Stimulated activated CD4-positive, alpha-beta T cell treated with anti-CD3 and anti-CD28 coated beads, Interleukin-4, amount 100 ng/mL, for 4 hours (primary cell): ENCODE results near the gene BCAN.
"Not testable (repeated sequence)": the region's sequence is repeated elsewhere in the genome, so short reads cannot be mapped to it uniquely, and the experiment has no call there.

Experiments used
- DNase-seq, 2 experiments: peaks; one replicate each; pipeline ENCODE4 v3.0.0-alpha.2; 2020

The BCAN gene

DNA sequence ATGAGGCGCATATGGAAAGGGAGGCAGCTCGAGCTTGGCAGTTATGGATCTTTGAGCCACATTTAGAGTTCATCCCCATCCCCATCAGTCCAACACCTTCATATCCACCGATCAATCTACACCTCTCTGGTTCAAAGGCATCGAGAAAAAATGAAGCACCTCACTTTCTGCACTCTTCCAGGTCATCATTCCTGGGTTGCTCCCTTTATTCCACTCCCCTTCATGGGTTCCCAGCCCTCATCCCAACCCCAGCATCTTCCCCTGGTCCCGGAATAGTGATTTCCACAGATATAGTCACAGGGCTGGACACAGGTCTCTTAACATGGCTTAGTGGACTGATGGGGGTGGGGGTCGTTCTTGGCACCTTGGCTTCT is 22.3 kb upstream of the BCAN start:
- DNase-seq = no peak

DNA sequence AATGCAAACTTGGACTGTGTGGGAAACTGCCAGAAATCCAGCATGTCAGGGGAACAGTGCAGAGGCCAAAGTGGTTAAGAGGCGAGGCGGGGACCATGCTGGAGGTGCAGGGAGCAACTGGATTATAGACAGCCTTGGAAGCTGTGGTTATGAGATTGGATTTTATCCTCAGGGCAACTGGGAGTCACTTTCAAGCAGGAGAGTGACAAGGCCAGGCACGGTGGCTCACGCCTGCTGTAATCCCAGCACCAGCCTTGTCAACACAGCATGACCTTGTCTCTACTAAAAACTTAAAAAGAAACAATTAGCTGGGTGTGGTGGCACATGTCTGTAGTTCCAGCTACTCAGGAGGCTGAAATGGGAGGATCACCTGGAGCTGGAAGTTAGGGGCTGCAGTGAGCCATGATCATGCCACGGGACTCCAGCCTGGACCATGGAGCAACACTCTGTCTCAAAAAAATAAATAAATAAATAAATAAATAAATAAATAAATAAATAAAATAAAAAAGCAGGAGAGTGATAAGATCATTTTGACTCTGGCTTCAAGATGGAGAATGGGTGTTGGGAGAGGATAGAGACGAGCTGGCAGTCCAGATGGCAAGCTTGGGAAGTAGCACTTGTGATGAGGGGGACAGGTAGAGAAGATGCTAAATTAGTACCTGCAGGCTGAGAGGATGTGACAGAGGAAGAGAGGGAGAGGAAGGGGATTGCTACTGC is 19.2 kb upstream of the BCAN start:
- DNase-seq = no peak

DNA sequence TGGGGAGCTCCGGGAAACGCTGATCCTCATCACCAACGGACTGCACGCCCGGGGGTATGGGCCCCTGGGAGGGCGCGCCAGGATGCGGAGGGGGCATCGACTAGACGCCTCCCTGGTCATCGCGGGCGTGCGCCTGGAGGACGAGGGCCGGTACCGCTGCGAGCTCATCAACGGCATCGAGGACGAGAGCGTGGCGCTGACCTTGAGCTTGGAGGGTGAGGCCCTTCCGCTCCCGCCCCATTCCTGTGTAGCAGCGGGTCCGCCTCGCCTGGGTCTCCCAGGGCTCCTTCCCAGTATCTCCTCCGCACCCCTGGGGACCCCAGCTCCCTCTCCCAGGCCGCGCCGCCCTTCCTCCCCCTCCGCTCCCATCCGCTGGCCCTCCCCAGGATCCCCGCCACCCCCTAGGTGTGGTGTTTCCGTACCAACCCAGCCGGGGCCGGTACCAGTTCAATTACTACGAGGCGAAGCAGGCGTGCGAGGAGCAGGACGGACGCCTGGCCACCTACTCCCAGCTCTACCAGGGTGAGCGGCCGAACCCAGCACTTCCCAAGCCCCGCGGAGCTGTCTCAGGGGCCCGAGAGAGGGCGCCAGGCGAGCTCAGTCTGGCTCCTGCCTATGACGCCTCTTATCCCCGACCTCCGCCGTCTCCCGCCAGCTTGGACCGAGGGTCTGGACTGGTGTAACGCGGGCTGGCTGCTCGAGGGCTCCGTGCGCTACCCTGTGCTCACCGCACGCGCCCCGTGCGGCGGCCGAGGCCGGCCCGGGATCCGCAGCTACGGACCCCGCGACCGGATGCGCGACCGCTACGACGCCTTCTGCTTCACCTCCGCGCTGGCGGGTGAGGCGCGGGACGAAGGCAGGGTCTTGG is 17.7 kb upstream of the BCAN start:
- DNase-seq = peak; percentile 15 to 47

DNA sequence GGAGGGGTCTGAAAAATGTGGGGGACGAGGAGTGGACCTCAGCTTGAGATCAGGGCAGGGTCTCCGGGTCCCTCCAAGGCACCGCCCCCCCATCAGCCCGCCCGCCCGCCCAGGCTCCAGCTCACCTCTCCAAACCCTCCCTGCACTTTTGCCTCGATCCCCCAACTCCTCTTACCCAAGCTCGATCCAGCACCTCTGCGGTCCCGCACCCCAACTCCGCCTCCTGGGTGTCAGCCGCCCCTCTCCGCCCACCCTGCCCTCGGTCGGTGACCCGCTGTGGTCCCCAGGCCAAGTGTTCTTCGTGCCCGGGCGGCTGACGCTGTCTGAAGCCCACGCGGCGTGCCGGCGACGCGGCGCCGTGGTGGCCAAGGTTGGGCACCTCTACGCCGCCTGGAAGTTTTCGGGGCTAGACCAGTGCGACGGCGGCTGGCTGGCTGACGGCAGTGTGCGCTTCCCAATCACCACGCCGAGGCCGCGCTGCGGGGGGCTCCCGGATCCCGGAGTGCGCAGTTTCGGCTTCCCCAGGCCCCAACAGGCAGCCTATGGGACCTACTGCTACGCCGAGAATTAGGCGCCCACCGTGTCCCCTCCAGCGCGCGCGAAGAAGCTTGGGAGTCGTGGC is 17.0 kb upstream of the BCAN start:
- no peak for DNase-seq

DNA sequence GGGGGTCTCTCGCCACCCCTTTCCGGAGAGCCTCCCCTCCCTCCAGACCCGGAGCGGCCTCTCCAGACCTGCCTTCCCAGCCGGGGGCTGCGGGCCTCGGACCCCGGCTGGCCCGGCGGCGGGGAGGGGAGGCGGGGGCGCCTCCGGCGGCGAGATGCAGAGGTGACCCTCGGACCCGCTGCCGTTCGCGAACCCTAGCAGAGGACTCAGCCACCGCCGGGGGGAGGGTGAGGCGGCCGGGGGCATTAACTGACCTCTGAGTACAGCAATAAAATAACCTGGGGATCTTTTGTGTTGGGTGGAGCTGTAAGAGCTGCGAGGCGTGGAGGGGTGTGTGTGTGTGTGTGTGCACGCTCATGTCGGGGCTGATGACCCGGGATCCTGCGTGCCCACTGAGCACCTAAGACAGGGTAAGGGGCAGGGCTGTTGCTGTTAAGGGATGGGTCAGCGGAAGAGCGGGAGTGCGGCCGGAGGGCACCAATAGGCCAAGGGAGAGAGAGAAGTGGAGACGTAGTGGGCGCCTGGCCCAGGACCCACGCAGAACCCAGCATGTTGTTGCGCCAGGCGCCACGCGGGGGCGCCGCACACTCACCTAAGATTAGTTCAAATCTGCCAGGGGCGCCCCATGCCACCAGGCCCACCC is 16.4 kb upstream of the BCAN start:
- peak; percentile 46 to 69 for DNase-seq

DNA sequence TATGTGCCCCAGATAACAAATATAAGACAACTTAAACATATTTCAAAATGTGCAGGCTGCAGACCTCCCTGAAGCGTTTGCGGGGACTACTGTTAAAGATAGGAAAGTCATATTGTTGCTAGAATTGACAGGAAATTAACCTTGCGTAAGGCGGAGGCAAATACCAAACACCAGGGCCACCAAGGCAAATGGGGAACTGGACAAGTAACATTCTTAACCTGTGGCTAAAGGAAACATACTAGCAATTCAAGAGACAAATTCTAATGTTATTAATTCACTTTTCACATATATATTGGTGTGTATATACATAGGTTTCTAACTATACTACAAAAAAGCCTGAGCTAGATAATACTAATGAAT is 15.9 kb upstream of the BCAN start:
- DNase-seq = no peak

DNA sequence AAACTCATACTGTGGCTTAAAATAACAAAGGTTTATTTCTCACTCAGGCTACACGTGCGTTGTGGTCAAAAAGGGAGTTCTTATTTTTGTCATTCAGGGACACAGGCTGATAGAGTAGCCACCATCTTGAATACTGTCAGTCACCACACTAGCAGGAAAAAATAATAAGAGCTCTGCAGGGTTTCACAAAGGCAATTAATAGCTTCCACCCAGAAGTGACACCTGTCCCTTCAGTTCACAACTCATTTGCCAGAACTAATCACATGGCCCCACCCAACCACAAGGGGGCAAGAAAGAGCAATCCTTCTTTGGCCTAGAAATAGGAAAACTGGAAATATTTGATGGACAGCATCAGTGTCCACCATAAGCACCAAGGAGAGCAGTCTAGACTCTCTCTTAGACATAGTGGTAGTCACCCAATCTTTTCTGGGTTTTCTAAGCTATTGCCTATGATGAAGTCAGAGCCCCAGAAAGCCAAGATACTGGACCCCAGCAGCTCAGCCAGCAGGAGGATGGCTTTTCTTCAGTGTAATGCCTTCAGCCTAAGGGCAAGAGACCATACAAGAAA is 14.5 kb upstream of the BCAN start:
- DNase-seq = peak in 1 of 2 experiments; percentile 16

DNA sequence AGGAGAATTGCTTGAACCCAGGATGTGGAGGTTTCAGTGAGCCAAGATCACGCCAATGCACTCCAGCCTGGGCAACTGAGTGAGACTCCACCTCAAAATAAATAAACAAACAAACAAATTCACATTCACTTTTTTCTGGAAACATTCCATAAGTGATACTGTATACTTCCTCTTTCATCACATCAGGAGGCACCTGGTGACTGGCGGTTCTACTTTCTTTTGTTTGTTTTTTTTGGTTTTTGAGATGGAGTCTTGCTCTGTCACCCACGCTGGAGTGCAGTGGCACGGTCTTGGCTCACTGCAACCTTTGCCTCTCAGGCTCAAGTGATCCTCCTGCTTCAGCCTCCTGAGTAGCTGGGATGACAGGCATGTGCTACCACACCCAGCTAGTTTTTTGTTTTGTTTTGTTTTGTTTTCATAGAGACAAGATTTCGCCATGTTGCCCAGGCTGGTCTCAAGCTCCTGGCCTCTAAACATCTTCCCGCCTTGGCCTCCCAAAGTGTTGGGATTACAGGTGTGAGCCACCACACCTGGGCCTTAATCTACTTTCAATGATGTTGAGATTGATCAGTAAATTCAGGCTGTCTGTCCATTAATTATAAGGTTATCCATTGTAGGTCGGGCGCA is 12.0 kb upstream of the BCAN start:
- no peak for DNase-seq

DNA sequence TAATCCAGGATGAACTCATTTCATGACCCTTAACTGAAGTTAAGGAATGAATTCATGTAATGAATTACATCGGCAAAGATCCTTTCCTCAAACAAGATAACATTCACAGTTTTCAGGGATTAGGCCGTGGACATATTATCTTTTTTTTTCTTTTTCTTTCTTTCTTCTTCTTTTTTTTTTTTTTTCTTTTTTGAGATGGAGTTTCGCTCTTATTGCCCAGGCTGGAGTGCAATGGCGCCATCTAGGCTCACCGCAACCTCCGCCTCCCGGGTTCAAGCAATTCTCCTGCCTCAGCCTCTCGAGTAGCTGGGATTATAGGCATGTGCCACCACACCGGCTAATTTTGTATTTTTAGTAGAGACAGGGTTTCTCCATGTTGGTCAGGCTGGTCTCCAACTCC is 10.8 kb upstream of the BCAN start:
- DNase-seq = not testable (repeated sequence)

DNA sequence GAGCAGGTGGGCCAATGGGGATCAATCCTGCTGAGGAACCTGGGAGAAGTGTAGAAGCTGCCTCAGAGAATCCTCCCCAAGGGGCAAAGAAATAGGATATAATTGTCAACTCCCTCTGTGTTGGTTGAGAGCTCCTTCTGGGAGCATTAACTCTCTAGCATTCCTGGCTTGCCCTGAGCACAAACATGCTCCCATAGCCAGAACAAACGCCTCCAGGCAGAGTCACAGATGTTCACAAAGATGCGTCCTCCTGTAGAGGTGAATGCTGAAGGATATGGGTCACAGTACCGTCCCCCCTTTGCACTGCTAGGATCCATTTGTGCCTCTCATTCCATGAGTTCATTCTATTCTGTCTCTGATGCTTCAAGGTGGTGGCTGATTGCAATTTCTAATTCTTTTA is 9.6 kb upstream of the BCAN start:
- DNase-seq = no peak

DNA sequence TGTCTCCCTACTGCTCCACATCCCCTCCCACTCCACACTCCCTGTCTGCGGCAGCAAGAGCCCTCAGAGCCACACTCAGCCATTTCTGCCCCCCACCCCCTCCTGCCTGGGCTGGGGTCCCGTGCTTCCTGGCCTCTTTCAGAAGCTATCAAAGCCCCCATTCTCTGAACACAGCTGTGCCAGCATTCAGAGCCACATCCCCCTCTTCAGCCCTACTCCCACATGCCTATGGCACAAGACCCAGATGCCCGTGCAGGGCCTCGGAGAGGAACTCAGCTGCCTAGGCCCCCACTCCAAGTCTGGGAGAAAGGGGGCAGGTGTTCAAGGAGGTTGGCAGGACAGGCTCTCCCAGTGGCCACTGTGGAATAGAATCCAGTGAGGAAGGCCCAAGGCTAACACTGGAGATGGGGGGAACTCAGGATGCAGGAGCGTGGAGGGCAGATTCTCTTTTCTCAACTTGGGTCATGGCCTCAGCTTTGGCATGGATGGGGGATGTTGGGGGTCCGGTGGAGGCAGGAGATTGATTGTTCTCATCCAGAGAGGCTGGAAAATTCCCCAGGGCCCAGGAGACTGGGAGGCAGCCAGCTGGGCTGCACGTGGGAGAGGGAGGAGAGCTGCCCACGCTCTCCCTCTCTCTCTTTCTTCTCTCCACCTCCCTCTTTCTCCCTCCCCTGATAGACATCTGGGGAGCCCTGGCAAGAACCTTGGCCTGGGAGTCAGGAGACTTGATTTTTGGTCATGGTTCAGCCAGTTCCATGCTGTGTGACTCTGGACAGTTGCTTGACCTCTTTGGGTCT is 3.5 kb upstream of the BCAN start:
- DNase-seq = no peak

DNA sequence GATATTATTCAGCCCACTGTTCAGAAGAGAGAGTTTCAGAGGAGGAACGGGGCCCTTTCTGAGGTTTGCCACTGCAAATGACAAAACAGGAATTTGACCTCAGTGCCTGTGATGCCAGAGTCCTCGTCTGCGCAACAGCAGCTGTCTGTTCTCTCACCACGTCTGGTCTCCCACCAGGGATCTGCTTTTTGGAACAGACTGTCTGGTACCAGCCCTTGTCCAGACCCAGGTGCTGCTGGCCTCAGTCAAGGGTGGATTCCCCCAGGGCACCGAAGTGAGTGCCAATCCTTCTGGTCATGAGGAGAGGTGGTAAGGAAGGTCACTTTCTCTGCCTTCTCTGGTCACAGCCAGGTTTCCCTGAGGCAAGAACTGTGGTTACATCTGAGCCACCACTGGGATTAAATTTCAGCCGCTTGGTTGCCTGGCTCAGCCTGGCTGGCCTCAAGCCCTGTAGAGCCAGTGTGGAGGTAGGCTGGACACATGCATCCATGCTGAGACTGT is 2.3 kb upstream of the BCAN start:
- DNase-seq = no peak

DNA sequence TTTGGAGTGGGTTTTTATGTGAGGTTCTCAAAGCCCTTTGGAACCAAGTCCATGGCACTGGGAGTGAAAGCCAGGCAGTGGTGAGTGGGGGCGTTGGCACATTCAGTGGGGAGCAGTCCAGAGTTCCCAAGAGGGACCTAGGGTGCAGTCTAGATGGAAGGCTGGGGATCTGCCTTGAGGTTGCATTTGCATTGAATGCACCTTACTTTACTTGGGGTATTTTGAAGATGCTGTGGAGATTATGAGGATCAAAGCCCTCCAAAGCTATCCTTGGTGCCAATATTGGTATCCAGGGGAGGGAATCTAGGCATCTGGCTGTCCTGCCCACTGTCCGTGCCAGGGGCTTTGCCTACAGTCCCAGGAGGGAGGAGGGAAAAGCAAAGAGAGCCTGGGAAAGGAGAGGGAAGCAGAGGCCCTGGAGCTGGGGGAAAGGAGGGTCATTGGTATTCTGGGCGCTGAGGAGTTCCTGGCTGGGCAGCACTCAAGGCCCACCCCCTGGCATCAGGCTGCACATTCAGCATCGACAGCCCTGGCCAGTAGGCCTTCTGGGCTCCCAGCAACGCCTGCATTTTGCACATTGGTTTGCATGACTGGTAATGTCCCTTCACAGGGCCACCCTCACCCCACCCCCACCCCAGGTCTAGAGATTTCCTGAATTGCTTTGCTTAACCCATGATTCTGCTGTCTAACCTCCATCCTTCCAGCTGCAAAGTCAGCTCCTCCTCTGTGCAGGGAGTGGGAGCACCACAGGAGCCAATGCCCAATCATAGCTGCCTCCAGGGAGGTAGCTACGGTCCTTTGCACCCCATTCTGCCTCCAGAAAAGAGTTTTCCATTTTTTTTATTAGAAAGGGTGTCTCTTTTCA is 843 bp upstream of the BCAN start:
- DNase-seq = no peak

DNA sequence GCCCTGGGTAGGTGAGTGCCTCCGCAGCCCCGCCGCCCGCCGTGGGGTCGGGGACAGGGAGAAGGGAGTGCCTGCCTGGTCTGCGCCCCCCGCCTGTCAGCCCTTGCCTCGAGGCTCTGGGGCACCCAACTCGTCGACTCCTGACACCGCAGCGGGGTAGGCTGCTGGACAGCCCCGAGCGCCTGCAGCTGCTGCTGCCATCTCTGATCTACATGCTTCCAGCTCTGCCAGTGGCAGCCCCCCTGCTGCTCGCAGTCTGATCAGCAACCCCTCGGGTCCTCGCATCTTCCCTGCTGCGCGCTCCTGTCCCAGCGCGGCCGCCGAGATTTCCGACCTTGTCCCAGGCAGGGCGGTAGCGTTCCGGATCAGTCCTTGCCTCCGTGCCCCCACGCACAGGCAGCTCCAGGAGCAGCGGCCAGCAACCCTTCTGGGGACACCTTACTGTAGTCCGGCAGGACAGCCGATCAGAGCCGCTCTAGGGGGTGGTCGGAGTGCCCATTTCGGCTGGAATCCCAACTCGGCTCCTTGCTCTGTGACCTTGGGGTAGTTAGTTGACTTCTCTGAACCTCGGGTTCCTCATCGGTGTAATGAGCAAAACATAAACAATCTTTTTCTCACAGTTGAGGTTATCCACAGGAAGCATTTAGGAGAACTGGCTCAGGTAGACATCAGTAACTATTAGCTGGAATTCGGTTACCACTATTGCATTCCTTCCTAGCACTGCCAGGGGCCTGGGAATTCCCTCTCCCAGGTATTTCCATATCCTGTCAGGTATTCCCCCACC is 540 bp downstream of the BCAN start:
- DNase-seq = no peak

DNA sequence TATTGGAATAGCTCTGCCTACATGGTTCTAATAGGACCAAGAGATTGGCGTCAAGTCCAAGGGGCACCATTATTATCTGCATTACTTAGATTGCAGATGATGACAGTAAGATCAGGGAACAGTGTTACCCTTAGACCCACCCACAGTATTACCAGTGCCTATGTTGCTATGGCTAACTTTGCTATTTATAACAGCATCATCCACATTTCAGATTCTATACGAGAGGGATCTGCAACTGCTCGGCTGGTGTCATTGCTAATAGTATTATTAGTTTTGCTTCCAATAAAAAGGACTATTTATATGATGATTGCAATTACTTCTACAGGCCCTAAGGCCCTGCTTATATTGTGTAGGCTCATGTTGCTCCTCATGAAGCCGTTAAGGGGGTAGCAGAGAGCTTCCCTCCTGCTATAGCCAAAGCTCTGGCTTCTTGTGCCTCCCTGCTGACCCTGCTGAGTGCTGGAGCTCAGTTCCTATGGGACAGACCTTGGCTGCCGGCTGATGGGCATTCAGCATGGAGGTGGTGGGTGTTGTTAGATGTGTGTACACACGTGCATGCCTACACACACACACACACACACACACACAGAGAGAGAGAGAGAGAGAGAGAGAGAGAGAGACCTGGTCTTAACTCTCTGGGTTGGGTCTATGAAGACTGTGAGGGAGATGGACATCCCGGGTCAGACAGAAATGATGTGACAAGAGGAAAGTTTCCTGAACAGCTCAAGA is 1.3 kb downstream of the BCAN start:
- no peak for DNase-seq

DNA sequence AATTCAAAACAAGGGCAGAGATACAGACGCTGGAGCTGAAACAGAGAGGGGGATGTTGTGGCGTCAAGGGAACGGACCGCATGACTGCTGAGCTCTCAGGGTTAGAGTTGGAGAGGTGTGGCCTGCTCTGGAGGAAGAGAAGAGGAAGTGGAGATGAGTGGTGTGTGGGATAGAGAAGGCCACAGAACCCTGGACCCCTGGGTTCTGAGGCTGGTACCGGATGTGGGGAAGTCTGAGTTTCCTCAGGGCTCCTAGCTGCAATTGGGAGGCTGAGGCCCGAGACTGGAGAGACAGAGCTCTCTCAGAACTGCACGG is 1.8 kb downstream of the BCAN start:
- DNase-seq = no peak

DNA sequence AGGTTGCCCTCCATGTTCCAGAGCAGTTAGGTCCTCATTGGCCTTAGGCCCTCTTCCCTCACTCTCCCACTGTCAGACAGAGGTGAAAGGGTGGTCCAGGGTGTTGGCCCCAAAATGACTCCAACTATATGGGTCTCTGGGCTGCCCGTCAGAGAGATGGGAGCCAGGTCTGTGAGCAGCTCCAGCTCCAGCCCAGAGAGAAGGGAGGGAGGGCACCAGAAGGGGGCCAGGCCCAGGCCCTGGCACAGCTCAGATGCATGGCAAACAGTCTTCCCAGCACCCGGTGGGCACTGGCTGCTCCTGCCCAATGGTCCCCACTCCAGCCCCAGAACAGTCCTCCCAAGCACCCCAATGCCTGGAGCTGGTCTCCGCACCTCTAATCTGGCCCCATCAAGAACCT is 2.2 kb downstream of the BCAN start:
- no peak for DNase-seq

DNA sequence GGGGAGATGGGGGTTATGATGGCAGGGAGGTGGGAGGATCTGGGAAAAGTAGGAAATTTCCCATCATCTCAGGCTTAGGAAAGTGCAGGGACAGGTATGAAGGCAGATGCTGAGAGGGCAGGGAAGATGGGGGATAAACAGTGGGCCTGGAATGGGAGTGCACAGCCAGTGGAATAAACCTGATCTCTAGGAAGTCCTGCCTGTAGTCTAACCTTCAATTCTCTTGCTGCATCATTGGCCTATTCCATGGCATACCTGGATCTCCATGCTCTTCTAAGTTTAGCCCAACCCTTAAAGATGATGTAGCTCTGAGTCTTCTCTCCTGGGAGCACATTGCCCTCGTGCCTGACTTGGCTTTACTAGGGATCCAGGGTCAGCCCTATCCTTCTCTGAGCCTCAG is 2.7 kb downstream of the BCAN start:
- no peak for DNase-seq

DNA sequence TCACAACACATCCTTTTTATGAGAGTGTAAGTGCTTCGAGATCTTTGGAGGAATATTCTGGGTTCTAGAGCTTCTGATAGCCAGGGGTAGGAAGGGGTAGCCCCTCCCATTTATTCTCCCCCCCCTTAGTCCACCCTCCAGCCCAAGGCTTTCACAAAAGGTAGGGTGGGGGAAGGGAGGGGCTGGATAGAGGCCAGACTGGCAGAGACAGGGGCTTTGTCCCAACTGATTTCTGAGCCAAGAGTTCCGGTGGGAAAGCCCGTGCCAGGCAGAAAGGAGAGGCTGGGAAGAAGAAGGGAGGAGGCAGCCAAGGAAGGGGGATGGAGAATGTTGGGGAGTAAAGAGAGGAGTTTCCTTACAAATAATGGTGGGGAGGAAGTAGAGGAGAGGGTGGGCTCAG is 3.1 kb downstream of the BCAN start:
- DNase-seq = no peak
